HFF-Myc (cell line): Measurements from ENCODE around the gene RFT1.
"Not testable (repeated sequence)": the region's sequence is repeated elsewhere in the genome, so short reads cannot be mapped to it uniquely, and the experiment has no call there.

Experiments used
- DNase-seq: peaks from one replicate; pipeline ENCODE4 v3.0.0-alpha.2; 2011; ENCODE audit warnings: low read depth; ENCODE audit errors: extremely low read depth
- H3K4me3 ChIP-seq: replicated peaks from 2 replicates; pipeline ENCODE4 v1.5.1; 2011; ENCODE audit warnings: low read depth, mild to moderate bottlenecking, control low read depth, low read length
- TF ChIP-seq, protein P1 (sequence below): IDR thresholded peaks from 2 replicates; pipeline ENCODE4 v1.5.1; 2012; ENCODE audit warnings: mild to moderate bottlenecking, low read depth, low read length, control low read depth; ENCODE audit errors: missing control alignments

The RFT1 gene

DNA sequence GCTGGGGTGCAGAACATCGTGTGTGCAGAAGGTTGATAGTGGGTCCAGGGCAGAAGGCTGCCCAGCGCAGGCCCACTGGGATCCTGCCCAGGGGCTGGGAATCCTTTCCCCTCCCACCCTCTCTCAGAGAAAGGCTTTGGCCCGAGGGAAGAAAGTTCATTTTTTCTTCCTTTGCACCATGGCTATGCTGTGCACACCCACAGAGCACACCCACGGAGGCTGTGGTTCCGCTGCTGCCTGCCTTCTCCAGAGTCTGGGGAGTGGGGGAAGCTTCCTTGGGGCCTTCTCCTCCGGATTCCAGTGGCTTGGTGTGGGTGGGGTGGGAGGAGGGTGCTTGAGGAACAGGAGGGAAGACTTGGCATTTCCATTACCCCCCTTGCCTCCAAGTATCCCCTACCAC, 23.7 kb upstream of the RFT1 start:
- no peak overlapping the region for H3K4me3 ChIP-seq
- TF ChIP-seq, protein P1, sequence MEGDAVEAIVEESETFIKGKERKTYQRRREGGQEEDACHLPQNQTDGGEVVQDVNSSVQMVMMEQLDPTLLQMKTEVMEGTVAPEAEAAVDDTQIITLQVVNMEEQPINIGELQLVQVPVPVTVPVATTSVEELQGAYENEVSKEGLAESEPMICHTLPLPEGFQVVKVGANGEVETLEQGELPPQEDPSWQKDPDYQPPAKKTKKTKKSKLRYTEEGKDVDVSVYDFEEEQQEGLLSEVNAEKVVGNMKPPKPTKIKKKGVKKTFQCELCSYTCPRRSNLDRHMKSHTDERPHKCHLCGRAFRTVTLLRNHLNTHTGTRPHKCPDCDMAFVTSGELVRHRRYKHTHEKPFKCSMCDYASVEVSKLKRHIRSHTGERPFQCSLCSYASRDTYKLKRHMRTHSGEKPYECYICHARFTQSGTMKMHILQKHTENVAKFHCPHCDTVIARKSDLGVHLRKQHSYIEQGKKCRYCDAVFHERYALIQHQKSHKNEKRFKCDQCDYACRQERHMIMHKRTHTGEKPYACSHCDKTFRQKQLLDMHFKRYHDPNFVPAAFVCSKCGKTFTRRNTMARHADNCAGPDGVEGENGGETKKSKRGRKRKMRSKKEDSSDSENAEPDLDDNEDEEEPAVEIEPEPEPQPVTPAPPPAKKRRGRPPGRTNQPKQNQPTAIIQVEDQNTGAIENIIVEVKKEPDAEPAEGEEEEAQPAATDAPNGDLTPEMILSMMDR: no peak
- no peak for DNase-seq

DNA sequence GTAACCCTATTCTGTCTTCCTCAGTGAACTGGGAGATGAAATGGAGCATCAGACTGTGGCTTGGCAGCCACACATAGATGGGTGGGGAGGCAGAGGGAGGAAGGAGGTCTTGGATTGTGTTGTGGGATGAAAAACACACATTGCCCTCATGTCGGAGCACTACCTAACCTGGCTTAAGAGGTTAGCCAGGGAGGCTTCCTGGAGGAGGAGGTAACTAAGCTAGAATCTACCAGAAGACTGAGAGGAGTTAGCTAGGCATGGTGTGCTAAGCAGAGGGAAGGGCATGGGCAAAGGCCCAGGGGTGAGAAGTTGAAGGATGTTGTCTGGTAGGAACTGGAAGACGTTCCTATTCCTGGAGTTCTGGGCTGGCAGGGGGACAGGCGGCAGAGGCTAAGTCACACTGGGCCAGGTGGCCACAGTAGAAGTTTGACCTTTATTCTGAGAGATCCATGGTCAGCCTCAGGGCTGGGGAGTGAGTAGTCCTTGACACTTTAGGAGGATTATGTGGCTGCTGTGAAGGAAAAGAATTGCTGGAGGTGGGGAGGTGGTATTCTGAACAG, 23.1 kb upstream of the RFT1 start:
- TF ChIP-seq, protein P1: no peak
- no peak for DNase-seq
- H3K4me3 ChIP-seq: no peak overlapping the region

DNA sequence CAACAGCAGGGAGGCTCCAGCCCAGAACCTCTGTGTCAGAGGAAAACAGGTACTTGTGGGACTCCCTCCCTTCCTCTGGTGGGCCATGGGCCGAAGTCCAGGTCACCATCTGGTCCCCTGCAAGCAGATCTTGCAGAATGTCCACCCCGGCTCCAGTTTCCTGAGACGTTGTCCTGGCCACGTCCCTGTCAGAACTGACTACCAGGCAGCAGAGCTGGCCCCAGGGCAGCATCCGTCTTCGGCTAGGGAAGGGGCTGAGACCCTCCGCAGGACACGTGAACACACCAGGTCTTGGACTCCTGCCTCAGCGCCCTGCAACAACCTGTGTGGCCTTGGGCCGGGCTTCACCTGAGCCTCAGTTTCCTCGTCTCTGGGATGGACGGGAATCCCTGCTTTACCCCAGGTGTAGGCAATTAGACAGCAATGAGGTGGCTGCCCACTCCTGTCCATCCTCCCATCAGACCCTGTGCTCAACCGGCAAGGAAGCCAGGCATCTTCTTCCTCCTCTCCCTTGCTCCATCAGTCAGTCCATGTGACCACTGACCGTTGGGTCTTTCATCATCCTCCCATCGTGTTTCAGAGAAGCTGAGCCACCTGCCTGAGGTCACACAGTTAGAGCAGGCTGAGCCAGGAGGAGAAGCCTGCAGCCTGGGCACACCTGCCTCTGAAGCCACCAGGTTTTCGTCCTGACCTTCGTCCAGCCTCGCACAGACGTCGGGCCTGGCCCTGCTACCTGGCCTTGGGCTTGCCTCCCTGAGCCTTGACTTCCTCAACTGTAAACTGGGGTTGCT, 21.8 kb upstream of the RFT1 start:
- no peak overlapping the region for H3K4me3 ChIP-seq
- TF ChIP-seq, protein P1: no peak
- DNase-seq: no peak

DNA sequence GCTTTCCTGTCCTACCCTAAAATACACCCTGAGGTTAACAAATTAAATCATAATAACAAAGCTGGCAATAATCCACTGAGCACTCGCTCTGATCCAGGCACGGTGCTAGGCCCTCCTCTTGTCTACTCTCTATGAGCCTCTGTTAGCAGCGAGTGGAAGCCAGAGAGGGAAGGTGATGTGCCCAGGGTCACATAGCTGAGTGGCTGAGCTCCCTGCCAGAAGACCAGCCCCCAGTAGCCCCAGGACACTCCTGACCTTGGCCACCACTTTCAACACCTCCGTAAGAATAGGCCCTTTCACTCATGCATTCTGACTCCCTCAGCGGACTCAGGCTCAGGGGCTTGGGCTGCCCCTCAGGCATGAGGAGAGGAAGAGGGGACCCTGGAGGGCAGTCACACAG, 21.2 kb upstream of the RFT1 start:
- no peak for DNase-seq
- no peak overlapping the region for H3K4me3 ChIP-seq
- TF ChIP-seq, protein P1: no peak

DNA sequence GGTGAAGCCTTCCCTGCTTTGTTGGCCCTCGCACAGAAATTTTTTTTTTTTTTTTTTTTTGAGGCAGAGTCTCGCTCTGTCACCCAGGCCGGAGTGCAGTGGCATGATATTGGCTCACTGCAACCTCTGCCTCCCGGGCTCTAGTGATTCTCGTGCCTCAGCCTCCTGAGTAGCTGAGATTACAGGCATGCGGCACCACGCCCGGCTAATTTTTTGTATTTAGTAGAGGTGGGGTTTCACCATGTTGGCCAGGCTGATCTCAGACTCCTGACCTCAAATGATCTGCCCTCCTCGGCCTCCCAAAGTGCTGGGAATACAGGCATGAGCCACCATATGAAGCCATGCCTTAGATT, 20.8 kb upstream of the RFT1 start:
- not testable (repeated sequence) for DNase-seq, H3K4me3 ChIP-seq

DNA sequence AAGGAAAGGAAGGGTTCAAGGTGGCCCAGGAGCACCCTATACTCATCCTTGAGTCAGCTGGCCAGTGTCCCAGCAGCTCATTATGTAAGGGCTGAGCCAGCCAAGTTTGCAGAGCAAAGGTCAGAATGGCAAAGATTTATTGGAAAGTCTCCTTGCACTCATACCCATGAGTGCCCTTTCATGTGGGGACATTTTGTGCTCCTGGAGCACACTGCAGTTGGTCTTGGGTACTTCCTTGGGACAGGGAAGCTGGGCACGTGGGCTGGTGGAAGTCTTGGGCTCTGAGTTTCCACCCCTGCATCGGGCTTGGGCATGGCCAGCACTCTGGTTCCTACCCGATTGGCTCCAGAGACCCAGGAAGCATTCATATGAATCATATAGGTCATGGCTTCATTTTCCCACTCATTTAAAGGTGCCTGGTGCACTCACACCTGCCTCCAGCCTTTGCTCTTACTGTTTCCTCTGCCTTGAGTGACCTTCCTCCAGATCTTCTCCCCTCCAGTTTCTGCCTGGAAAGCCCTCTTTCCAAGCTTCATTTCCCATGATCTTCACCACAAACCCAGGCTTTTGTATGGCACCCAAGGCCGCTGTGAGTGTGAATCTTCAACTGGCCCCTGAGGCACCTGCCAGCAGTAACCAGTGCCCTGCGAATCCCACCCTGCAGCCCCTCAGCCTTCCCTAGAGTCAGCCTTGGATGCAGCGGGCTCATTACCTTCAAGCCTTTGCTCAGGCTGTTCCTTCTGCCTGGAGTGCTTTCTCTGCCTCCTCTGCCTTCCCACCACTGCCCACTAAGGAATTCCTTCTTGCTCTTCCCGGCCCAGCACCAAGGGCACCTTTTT, 20.2 kb upstream of the RFT1 start:
- DNase-seq: no peak
- TF ChIP-seq, protein P1: no peak
- no peak overlapping the region for H3K4me3 ChIP-seq

DNA sequence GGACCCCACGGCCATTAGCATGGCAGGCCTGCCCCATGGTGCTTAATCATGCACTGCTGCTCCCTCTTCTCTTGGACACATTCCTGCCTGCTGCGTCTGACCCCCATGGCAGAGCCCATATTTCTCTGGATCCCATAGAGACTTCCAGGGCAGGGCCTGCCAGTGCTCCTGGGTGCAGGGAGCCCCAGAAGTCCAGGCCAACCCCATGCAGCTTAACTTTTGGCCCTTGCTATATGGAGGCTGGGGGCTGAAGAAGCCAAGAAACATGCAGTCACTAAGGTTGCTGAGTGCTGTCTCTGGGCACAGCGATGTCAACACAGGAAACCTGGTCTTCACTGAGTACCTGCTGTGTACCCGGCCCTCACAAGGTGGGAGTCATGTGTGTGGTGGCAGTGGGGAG, 19.5 kb upstream of the RFT1 start:
- TF ChIP-seq, protein P1: no peak

More for the DNA sequence above, 19.5 kb upstream of the RFT1 start:
- no peak overlapping the region for H3K4me3 ChIP-seq
- DNase-seq: no peak
